Stromal cell of bone marrow (primary cell): ENCODE measurements around the gene MOB3B.
A peak's percentile ranks its signal among the peaks of the same experiment; 100 is the strongest.

ENCODE experiments used
- DNase-seq: peaks from one replicate; pipeline ENCODE4 v3.0.0-alpha.2; 2012; ENCODE audit warnings: low read depth

The MOB3B gene

GRCh38 chr9:27337236-27337635 lies 192.4 kb downstream of the MOB3B start:
- DNase-seq: no peak

- no peak for DNase-seq
Observed at GRCh38 chr9:27336829-27337228, 192.8 kb downstream of the MOB3B start.

GRCh38 chr9:27336126-27336525 lies 193.5 kb downstream of the MOB3B start:
- no peak for DNase-seq

- DNase-seq: no peak
Observed at GRCh38 chr9:27335075-27335474, 194.5 kb downstream of the MOB3B start.

GRCh38 chr9:27333241-27334052 lies 196.2 kb downstream of the MOB3B start:
- peak; percentile 50 for DNase-seq

GRCh38 chr9:27331393-27331792 lies 198.2 kb downstream of the MOB3B start:
- DNase-seq: no peak

- DNase-seq: no peak
Observed at GRCh38 chr9:27329291-27329690, 200.3 kb downstream of the MOB3B start.

- no peak for DNase-seq
Observed at GRCh38 chr9:27328483-27328882, 201.1 kb downstream of the MOB3B start.

- DNase-seq: no peak
Observed at GRCh38 chr9:27311184-27311583, 218.4 kb downstream of the MOB3B start.

GRCh38 chr9:27310582-27310981 lies 219.0 kb downstream of the MOB3B start:
- no peak for DNase-seq

- no peak for DNase-seq
Observed at GRCh38 chr9:27308691-27309390, 220.8 kb downstream of the MOB3B start.

GRCh38 chr9:27304521-27304920 lies 225.1 kb downstream of the MOB3B start:
- DNase-seq: no peak

GRCh38 chr9:27303219-27303618 lies 226.4 kb downstream of the MOB3B start:
- DNase-seq: no peak

GRCh38 chr9:27297050-27297449 lies 232.6 kb downstream of the MOB3B start, which contains the start of gene EQTN:
Gene EQTN, minus strand, starts transcription at chr9:27297150. Its CDS starts 95 bp downstream, at chr9:27297055.
- DNase-seq: no peak

GRCh38 chr9:27293996-27294395 lies 235.6 kb downstream of the MOB3B start:
- DNase-seq: no peak

- DNase-seq: peak; percentile 53
Observed at GRCh38 chr9:27292659-27293405, 236.8 kb downstream of the MOB3B start.

GRCh38 chr9:27291292-27291691 lies 238.3 kb downstream of the MOB3B start:
- no peak for DNase-seq

GRCh38 chr9:27282269-27282668 lies 247.3 kb downstream of the MOB3B start:
- no peak for DNase-seq

GRCh38 chr9:27280860-27281259 lies 248.8 kb downstream of the MOB3B start:
- DNase-seq: no peak

GRCh38 chr9:27280249-27280648 lies 249.4 kb downstream of the MOB3B start:
- no peak for DNase-seq

GRCh38 chr9:27279611-27280010 lies 250.0 kb downstream of the MOB3B start:
- no peak for DNase-seq

GRCh38 chr9:27278374-27278773 lies 251.2 kb downstream of the MOB3B start:
- DNase-seq: peak; percentile 36
